ENCODE data around the gene ADAMTS16. TPM values are rescaled to one million over a fixed set of nuclear protein-coding genes. Genes with fewer than 3 reads are reported as not detected.

The ADAMTS16 gene
- total RNA-seq, 1 donor from 2014 or later = not detected

DNA sequence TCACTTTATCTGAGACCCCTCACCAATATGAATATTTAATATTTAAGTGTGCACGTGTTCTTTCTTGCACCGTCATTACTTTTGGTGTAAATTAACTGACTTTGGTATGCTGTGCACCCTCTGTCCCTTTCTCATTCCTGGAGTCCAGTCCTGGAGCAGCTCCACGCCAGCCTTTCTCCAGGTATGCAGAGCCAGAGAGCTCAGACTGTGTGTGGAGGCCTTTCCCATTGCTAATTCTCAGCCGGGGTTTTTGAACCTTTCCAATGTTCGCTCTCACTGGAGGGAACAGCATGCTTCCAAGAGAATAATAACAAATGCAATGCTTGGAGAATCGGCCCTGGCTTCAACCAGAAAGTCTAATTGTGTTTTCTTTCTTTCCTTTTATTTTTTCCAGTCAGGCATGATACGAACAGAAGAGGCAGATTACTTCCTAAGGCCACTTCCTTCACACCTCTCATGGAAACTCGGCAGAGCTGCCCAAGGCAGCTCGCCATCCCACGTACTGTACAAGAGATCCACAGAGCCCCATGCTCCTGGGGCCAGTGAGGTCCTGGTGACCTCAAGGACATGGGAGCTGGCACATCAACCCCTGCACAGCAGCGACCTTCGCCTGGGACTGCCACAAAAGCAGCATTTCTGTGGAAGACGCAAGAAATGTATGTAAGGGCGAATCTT, 41.7 kb downstream of the ADAMTS16 start:
- intact Hi-C loops (cut with DNase I) = no loop called here
- DNase-seq (ENCODE audit: low spot score) = no peak

DNA sequence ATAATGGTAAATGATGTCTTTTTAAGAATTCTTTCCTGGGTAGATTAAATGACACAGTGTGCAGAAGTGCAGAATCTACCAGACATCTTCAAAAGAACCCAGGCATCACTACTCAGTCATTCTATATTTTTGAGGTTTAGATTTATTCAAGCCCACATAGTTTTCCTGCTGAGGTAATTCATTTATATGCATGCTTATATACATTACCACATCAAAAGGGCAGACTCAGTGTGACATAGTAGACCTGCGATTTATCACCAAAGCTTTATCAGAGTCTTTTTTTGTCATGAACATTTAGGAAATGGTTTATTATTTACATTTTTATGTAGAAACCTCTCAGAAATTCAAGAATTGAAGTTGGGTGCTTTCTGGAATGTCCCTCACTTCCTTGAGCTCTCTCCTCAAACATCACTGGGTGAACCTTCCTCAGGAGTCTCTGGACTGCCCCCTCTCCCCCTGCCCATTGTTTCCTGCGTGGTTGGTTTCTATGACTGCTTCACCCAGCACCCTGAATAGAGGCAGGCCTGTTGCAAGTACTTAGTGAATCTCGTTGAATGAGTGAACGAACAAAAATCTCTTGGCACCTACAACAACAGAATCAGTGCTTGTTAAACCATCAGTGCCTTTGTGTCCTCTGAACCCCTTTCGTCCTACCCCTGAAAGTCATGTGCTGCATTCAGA, 42.5 kb downstream of the ADAMTS16 start:
- intact Hi-C loops (cut with DNase I) = no loop called here
- no peak for DNase-seq (ENCODE audit: low spot score)

DNA sequence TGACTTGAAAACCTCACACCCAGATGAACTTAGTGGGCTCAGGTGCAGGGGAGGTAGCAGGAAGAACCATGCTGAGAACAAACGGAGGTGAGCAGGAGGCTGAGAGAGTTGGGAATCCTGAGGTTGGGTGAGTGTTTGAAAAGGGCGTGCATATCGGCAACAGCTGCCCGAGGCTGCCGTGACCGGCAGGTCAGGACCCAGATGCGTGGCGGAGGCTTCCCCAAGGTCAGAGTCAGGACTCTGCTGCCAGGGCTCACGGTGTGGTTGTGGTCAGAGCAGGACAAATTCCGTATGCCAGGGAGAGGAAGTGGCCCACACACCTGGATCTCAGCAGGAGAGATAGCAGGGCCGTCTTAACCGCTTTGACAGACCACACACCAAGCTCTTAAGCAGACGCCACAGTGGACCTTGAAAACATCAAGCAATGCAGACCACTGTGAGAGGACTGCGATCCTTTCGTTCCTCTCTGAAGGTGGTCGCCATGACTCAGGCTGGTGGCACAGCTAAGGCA, 43.1 kb downstream of the ADAMTS16 start:
- intact Hi-C loops (cut with DNase I) = no loop called here
- no peak for DNase-seq (ENCODE audit: low spot score)

DNA sequence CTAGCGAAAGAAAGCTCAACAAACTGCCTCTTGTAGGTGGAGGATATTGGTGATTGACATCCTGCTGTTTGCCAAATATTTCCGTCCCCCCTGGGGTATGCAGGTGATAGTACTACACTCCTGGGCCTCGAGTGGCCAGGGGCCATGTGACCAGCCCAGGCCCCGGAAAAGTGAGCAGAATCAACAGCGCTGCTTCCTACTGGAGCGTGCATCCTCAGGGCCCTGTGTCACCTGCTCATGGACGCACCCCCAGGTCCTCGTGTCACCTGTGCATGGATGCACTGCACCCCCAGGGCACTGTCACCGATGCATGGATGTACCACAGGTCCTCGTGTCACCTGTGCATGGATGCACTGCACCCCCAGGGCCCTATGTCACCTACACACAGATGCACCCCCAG, 43.8 kb downstream of the ADAMTS16 start:
- intact Hi-C loops (cut with DNase I) = no loop called here
- no peak for DNase-seq (ENCODE audit: low spot score)

DNA sequence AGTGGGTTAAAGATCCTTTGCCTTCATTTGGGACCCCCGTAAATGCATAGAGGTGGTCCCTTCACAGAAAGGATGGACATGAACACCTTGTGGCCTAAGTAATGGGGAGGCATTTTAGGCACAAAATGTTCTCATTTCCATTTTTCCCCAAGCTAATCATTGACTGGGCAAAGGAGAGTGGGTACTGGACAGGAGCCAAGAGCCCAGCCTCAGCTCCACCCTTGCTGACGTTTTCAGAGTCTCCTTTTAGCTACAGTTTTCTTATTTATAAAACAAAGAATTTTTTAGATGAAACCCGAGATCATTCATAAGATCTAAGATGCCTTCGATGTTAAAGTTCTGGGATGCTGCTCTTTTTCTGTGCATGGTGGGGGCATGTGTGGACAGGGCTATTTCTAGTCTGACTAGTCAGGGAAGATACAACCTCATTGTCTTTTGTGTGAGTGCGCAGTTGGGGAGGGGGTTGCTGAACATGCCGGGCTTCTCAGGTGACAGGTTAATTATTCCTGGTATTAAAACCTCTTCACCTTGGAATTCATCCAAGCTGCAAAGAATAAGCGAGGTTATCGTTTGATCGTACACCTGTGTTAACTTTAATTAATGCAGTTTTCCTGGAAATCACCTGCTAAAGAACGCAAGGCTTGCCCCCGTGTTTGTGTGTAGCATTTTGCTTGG, 48.4 kb downstream of the ADAMTS16 start:
- intact Hi-C loops (cut with DNase I) = no loop called here
- no peak for DNase-seq (ENCODE audit: low spot score)

DNA sequence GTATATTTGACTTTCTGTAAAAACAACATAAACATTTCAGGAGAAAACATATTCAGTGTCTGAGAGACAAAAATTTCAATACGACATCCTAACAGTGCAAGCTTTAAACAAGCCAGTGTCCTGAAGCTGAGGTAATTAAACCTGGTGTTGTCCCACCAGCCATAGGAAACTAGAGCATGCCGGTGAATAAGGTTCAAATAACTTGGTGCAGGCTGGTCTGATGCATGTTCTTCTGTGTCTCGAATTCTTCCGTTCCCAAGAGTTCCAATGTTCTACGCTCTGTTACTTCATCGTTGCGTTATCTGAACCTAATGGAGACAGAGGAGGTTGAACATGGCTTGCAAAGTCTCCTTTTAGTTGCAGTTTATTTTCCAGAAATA, 48.9 kb downstream of the ADAMTS16 start:
- intact Hi-C loops (cut with DNase I) = no loop called here
- no peak for DNase-seq (ENCODE audit: low spot score)

DNA sequence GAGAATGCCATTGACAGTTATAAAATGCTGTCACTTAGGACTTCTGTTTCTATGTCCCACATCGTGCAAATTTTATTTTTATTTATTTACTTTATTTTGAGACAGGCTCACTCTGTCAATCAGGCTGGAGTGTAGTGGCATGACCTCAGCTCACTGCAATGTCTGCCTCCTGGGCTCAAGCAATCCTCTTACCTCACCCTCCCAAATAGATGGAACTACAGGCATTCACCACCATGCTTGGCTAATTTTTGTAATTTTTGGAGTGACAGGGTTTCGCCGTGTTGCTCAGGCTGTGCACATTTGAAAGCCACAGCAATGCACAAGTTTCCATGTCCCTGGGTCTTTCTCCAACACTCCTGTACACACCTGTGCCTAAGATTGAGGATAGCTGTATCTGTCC, 51.8 kb downstream of the ADAMTS16 start:
- intact Hi-C loops (cut with DNase I) = no loop called here
- no peak for DNase-seq (ENCODE audit: low spot score)

DNA sequence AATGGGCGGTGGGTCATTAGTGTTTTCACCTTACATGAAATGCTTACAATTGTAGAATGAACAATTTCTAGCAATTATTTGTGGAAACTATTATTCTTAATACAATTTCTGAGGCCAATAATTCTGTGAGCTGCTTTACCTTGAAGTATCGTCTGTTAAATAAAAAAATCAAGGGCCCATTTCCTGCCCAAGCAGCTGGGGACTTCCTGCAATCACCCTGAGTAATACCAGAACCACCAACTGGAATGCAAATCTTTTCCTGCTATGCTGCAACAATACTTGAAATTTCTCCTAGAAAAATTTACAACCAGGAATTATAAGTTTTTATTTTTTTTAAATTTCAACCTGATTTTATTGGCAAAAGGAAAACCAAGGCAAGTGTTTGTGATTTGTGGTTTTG, 52.6 kb downstream of the ADAMTS16 start:
- intact Hi-C loops (cut with DNase I) = no loop called here
- no peak for DNase-seq (ENCODE audit: low spot score)

DNA sequence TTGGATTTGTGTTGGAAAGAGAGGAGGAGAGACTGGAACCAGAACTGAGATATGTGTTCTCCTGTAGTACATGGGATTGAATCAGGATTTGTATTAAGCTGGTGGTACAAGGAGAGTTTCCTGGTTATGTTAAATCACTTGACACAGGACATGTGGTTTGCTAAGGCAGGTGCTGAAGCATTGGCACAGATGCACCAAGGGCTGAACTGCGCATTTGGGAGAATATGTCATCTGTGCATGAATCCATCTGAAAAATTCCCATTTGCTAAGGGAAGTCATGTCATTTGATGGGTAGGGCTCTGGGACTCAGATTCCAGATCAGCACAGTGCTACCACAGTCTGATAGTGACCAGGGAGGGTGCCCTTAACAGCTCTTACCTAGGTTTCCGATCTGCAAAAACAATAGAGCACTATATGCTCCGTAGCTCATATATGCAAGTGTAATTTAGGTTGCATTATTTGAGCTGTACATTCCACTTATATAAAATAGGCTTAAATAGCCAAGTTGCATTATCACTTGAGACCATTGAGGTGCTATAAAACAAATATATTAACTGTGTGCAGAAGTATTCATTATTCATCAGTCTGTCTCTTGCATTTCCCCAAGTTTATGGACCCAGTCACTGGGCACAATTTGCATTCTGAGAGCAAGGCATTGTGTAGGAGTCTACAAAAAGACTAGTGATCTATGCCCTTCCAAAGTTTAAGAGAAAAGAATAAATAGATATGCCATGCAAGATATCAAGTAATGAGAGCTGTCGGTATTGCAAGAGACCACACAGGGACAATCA, 55.2 kb downstream of the ADAMTS16 start:
- no peak for DNase-seq (ENCODE audit: low spot score)
- intact Hi-C loops (cut with DNase I) = no loop called here

DNA sequence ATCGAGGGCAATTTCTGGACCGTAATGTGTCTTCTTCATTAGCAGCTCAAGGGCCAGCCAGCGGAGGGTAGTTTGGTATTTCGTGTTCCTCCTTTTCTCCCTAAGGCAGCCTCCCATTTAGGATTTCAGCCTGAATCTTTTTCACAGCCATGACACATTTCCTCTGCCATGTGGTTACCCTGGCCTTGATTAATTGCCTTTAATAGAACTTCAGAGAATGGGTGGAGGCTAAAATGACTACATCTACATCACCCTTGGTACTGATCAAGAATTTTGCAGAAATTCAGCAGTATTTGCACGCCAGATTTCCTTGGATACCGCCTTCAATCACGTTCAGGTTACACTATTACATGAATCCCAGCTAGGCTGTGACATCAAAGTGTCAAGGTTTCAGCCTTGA, 58.0 kb downstream of the ADAMTS16 start:
- no peak for DNase-seq (ENCODE audit: low spot score)
- intact Hi-C loops (cut with DNase I) = no loop called here

DNA sequence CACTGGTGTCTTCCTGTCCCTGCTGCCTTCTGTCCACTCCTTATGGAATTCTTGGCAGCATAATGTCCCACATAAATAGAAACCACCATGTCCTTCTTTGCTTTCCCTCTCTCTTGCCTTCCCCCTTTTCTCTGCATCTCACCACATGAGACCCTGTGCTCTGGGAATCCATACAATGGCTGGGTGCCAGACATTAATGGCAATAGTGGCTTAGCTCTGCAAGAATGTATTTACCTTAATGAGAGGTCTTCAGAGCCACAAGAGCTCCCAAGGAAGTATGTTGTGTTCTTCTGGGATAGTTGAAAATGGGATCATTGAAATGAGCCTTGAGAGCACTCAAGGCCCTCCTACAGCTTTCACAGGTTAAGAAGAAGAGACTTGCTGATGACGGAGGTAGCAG, 58.7 kb downstream of the ADAMTS16 start:
- intact Hi-C loops (cut with DNase I) = no loop called here
- DNase-seq (ENCODE audit: low spot score) = no peak

DNA sequence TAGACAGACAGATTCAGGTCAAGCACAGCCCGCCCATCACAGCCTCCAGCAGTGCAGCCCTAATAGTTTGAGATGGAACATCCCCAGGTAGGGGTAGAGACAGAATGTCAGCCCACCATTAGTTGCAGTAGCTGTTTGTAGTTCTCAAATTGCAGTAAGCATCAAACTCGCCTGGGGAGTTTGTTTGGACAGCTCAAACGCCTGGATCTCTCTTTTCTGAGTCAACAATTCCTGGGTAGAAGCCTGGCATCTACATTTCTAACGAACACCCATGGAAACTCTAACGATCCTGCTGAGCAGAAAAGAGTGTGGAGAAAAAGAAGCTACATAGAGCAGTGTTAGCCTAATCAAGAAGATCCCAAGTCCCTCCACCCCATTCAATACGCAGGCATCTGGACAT, 59.4 kb downstream of the ADAMTS16 start:
- no peak for DNase-seq (ENCODE audit: low spot score)
- intact Hi-C loops (cut with DNase I) = no loop called here

DNA sequence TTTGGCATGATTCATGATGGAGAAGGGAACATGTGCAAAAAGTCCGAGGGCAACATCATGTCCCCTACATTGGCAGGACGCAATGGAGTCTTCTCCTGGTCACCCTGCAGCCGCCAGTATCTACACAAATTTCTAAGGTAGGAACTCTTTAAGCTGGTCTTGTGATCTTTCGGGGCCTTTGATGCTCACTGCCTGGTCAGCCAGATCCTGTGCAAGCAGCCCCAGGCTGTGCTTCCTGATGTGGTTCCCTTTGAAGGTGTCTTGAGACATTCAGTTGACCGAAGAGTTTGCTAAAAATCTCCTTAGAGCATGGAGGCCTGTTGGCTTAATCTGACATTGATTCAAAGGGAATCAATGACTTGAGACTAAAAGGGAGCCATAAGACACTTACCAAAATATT, 60.0 kb downstream of the ADAMTS16 start:
- no peak for DNase-seq (ENCODE audit: low spot score)
- intact Hi-C loops (cut with DNase I) = no loop called here

DNA sequence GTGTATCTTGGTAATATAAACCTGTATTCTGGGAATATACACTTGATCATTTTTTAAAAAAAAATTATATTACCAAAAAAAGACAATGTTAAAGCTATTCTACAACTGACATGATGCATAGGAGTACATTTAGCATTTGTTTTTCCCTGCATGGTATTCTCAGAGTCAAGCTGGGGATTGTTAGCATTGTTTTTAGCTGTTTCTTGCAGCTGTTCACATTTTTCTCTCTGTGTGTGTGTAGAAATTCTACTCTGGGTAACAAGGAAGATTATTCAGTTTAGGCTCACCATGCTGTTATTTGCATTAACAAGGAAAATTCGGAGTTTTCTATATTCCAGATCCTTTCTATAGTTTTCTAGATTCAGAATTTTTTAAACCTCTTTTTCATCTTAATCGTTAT, 62.2 kb downstream of the ADAMTS16 start:
- DNase-seq (ENCODE audit: low spot score) = no peak
- intact Hi-C loops (cut with DNase I) = no loop called here

DNA sequence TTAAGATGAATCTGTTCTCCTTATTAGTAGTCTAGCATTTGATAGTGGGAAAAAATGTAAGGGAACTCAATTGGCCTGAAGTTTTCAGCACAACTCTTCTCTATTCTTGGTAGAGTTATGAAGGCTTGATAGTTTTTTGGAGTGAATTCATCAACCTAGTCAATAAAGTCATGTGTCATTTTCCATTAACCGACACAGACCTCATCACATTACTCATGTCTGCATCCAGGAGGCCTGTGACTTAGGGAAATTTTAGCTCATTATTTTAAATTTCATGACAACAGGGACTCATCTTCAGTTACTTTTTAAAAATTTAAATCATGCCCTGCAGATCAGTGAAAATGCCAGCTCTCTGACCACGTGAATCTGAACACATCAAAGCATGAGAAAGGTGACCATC, 63.3 kb downstream of the ADAMTS16 start:
- intact Hi-C loops (cut with DNase I) = no loop called here

DNA sequence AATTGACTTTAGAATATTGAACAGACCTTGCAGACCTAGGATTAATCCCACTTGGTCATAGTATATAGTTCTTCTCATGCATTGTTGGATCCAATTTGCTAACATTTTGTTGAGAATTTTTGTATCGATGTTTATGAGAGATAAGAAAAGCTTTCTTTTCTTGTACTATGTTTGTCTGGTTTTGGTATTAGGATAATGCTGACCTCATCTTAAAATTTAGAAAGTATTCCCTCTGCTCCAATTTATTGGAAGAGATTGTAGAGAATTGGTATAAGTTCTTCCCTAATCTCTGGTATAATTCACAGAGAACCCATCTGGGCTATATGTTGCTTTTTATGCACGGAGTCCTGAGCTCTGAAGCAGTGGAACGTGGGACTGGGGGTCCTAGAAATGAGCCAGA, 67.7 kb downstream of the ADAMTS16 start:
- intact Hi-C loops (cut with DNase I) = no loop called here
- no peak for DNase-seq (ENCODE audit: low spot score)

More for the DNA sequence above, 63.3 kb downstream of the ADAMTS16 start:
- no peak for DNase-seq (ENCODE audit: low spot score)

DNA sequence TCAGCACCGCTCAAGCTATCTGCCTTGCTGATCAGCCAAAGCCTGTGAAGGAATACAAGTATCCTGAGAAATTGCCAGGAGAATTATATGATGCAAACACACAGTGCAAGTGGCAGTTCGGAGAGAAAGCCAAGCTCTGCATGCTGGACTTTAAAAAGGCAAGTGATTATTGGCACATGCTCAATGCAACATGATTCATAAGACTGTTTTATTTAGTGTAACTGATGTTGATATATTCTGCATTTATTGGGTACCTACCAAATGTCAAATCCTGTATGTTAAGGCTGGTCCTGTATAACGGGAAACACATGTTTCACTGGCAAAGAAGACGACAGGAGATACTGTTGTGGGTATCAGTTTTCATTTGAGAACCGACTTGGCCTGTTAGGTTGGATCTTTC, 69.0 kb downstream of the ADAMTS16 start:
- intact Hi-C loops (cut with DNase I) = no loop called here
- DNase-seq (ENCODE audit: low spot score) = no peak

DNA sequence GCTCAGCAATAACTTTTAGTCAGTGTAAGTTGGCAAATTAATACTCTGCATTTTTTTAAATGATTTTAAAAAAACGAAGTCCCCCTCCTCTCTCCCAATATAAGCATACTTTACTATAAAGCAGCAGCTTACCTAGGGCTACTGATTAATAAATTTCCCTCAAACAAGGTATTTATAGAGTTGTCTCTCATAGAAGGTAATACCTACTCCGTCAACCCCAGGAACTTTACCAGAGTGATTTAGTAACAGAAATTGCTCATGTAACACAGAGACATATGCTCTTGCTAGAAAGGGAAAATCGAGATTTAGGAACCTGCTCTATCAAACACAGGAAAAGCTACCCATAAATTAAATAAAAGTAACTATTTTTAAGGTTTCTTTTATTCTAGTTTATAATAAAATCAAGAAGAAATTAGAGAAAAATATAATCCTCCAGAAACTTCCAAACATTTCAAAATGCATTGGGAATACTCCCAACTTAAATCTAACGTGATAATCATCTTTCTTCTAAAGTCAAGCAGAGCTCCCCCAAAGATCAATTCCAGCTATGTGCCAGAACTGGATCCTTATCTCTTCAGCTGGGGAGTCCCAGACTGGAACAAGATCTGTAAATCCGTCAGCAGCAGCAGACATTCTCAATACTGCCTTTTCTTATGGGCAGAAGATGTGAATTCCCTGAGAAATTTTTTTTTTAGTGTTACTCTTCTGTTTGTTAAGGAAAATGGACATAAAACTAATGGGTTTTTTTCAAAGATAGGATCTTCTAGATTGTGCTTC, 69.6 kb downstream of the ADAMTS16 start:
- no peak for DNase-seq (ENCODE audit: low spot score)
- intact Hi-C loops (cut with DNase I) = no loop called here

DNA sequence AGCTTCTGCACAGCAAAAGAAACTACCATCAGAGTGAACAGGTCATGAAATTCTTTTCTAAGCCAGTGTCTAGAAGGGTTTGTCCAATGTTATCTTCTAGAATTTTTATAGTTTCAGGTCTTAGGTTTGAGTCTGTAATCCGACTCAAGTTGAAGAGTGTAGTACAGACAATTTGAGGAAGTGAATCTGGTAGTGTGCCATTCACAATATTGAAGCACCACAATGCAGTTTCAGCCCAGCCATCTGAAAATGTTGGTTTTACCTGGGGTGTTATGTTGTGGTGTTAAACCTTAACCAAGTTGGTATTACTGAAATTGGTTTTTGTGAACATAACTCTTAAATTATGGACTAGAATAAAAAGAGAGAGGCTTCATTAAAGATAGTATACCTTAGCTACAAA, 77.2 kb downstream of the ADAMTS16 start:
- no peak for DNase-seq (ENCODE audit: low spot score)
- intact Hi-C loops (cut with DNase I) = no loop called here
